ENCODE data around the gene KIAA1755. TPM values are rescaled to one million over a fixed set of nuclear protein-coding genes. Genes with fewer than 3 reads are reported as not detected.

Gene KIAA1755
- total RNA-seq, 1 experiment from 2014 or later: 0.44 TPM

GRCh38 chr20:38164624-38165088 is 95.9 kb downstream of the KIAA1755 start:
- peaks cover 66% of the 10 kb centered on the region for H3K4me1 ChIP-seq (ENCODE audit: insufficient read depth, low read length)
- DNase-seq (no peak), ATAC-seq (no peak)
- H3K4me2 ChIP-seq (ENCODE audit: low read length): peak overlapping the region; percentile 99
- no peaks in the 10 kb centered on the region for H4K20me1 ChIP-seq (ENCODE audit: low read length)
- peaks cover 55% of the 10 kb centered on the region for H3K79me2 ChIP-seq (ENCODE audit: low read length)
- ChIA-PET CTCF (no interaction called here), POLR2A (ENCODE audit: unreplicated experiment) (no interaction called here)
- no peak for TF ChIP-seq EZH2 (IDR thresholded peaks at IDR 0.05; ENCODE audit: low read length, unreplicated experiment)
- H2AFZ ChIP-seq (ENCODE audit: low read length): peak overlapping the region; percentile 69
- H3K36me3 ChIP-seq (ENCODE audit: low read depth, low read length): peaks cover 20% of the 10 kb centered on the region
- H3K27ac ChIP-seq (ENCODE audit: low read length): peak overlapping the region; percentile 72
- intact Hi-C loops (cut with micrococcal nuclease): loop anchor here (1.0 to 5.0 kb wide), 4 partner anchors 52 to 262 kb away; partner anchors contain the start of gene VSTM2L
- TSS peak; percentile 63 for BruUV-seq (replicated peaks)
- H3K27me3 ChIP-seq (ENCODE audit: low read length): no peaks in the 10 kb centered on the region
- H3K9ac ChIP-seq (ENCODE audit: low read length): peak overlapping the region; percentile 73
- peaks cover 10% of the 10 kb centered on the region for H3F3A ChIP-seq (ENCODE audit: low read length, unreplicated experiment)
- no peaks in the 10 kb centered on the region for H3K9me3 ChIP-seq (ENCODE audit: low read length)
- peak overlapping the region; percentile 79 for H3K4me3 ChIP-seq (ENCODE audit: low read length)
- no peaks in the 10 kb centered on the region for H3K9me2 ChIP-seq (replicated peaks; ENCODE audit: low read length)

DNA sequence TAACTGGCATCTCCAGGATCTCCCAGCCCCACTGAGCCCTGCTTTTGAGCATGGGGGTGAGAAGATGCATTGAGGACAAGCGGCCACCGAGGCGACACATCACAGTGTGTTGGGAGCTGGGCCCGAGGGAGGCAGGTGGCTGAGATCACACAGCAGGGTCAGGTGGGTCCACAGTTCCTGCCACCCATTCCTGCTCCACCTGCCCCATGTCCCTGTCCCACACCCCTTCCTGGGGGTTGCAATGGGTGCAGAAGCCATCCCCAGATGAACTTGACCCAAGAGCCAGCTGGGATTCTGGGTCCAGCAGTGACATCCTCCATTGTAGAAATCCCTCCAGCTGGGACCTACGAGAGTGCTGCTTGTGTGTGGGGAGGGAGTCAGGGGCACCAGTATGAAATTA is 96.5 kb downstream of the KIAA1755 start:
- Histone ChIP-seq H3K27ac (ENCODE audit: low read length) (peak overlapping the region; percentile 72), H3K36me3 (ENCODE audit: low read depth, low read length) (peaks cover 23% of the 10 kb centered on the region), H3K79me2 (ENCODE audit: low read length) (peaks cover 57% of the 10 kb centered on the region), H3K9ac (ENCODE audit: low read length) (peak overlapping the region; percentile 73), H3F3A (ENCODE audit: low read length, unreplicated experiment) (peaks cover 10% of the 10 kb centered on the region), H3K4me1 (ENCODE audit: insufficient read depth, low read length) (peaks cover 62% of the 10 kb centered on the region), H3K9me2 (replicated peaks; ENCODE audit: low read length) (no peaks in the 10 kb centered on the region), H3K4me2 (ENCODE audit: low read length) (peak overlapping the region; percentile 99), H3K27me3 (ENCODE audit: low read length) (no peaks in the 10 kb centered on the region), H3K9me3 (ENCODE audit: low read length) (no peaks in the 10 kb centered on the region), H2AFZ (ENCODE audit: low read length) (no peak overlapping the region), H4K20me1 (ENCODE audit: low read length) (no peaks in the 10 kb centered on the region), H3K4me3 (ENCODE audit: low read length) (peak overlapping the region; percentile 79)
- ChIA-PET CTCF (interaction anchor here (1.3 to 1.6 kb wide), 2 partner anchors 59 to 91 kb away, joined by 3 read pairs; no protein-coding TSS in a partner anchor), POLR2A (ENCODE audit: unreplicated experiment) (no interaction called here)
- BruUV-seq (replicated peaks): no TSS peak
- ATAC-seq: no peak
- intact Hi-C loops (cut with micrococcal nuclease): loop anchor here (2.0 kb wide), 1 partner anchor 261 kb away; the partner anchor contains the start of gene VSTM2L
- no peak for DNase-seq
- TF ChIP-seq EZH2phosphoT487 (IDR thresholded peaks at IDR 0.05; ENCODE audit: borderline replicate concordance, low read length) (no peak), CTCF (conservative IDR thresholded peaks at IDR 0.05; ENCODE audit: low read depth, low read length) (no peak), EZH2 (IDR thresholded peaks at IDR 0.05; ENCODE audit: low read length, unreplicated experiment) (no peak)

GRCh38 chr20:38162878-38163875 is 97.4 kb downstream of the KIAA1755 start:
- Histone ChIP-seq H4K20me1 (ENCODE audit: low read length) (no peaks in the 10 kb centered on the region), H3K4me3 (ENCODE audit: low read length) (peak overlapping the region; percentile 79), H3K27me3 (ENCODE audit: low read length) (no peaks in the 10 kb centered on the region), H3K79me2 (ENCODE audit: low read length) (peaks cover 57% of the 10 kb centered on the region), H3K9ac (ENCODE audit: low read length) (peak overlapping the region; percentile 73; the same call in 1 of the 2 replicates), H3K4me1 (ENCODE audit: insufficient read depth, low read length) (peaks cover 54% of the 10 kb centered on the region), H3F3A (ENCODE audit: low read length, unreplicated experiment) (peaks cover under 1% of the 10 kb centered on the region), H3K9me3 (ENCODE audit: low read length) (no peaks in the 10 kb centered on the region), H3K27ac (ENCODE audit: low read length) (0 out of 2 replicates have a peak overlapping the region, but pooled peaks have one; percentile 3), H3K4me2 (ENCODE audit: low read length) (peak overlapping the region; percentile 99), H3K9me2 (replicated peaks; ENCODE audit: low read length) (no peaks in the 10 kb centered on the region), H2AFZ (ENCODE audit: low read length) (no peak overlapping the region), H3K36me3 (ENCODE audit: low read depth, low read length) (peaks cover 32% of the 10 kb centered on the region)
- ChIA-PET CTCF (interaction anchor here (1.3 to 1.6 kb wide), 2 partner anchors 60 to 90 kb away, joined by 3 read pairs; no protein-coding TSS in a partner anchor), POLR2A (ENCODE audit: unreplicated experiment) (interaction anchor here (0.5 kb wide), 1 partner anchor 17 kb away, joined by 3 read pairs; no protein-coding TSS in a partner anchor)
- ATAC-seq: no peak
- intact Hi-C loops (cut with micrococcal nuclease): no loop called here
- no TSS peak for BruUV-seq (replicated peaks)
- TF ChIP-seq EZH2 (IDR thresholded peaks at IDR 0.05; ENCODE audit: low read length, unreplicated experiment): no peak
- TF ChIP-seq CTCF (conservative IDR thresholded peaks at IDR 0.05; ENCODE audit: low read depth, low read length): no peak
- no peak for TF ChIP-seq EZH2phosphoT487 (IDR thresholded peaks at IDR 0.05; ENCODE audit: borderline replicate concordance, low read length)
- no peak for DNase-seq

All from PC-3 (cell line).